Putamen (tissue), 1 donor: ENCODE data around the gene UNC13B.
"Not testable (repeated sequence)": the region's sequence is repeated elsewhere in the genome, so short reads cannot be mapped to it uniquely, and the experiment has no call there.

Experiments used
- DNase-seq: peaks from one replicate; pipeline ENCODE4 v3.0.0-alpha.2; 2016; ENCODE audit warnings: low spot score

Gene UNC13B

DNA sequence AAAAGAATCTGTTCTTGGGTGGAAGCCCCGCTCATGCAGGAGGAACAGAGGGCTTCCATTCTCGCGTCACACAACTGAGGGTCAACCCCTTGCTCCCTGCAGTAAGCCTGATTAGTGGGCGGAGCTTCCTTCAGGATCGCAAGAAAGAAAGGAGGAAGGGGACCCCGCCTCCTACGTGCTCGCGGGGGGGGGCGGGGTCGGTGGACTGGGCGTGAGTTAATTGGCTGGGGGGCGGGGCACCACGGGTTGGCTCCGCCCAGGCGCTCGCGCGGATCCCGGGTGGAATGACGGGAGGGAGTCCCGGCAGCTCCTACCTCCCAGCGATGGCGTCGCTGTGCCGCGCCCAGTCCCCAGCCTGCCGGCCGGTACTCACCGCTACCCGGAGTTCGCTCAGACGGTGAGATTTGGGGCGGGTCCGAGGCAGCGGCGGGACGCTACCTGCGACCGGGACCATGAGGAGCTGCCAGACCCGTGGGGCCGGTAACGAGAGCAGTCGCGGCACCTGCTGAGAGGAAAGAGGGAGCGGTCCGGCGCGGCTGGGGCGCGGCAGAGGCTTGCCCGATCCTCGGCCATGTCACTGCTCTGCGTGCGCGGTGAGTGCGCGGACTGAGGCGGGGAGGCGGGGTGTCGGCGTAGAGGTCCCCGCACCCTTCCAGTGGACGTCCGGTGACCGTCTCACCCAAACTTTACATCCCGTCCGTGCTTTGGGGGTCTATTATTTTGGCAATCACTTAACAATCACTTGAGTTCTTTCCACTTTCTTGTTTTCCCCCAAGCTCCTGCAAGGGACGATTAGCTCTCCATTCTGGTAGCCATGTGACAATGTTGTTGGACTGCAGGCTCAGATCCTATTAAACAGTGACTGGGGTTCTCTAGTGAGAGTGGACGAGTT is at the start of gene UNC13B:
UNC13B (plus strand) TSS at position 297 of the 892 bp plus-strand sequence; CDS start at position 572, 275 bp downstream.
- peak; percentile 95 for DNase-seq

DNA sequence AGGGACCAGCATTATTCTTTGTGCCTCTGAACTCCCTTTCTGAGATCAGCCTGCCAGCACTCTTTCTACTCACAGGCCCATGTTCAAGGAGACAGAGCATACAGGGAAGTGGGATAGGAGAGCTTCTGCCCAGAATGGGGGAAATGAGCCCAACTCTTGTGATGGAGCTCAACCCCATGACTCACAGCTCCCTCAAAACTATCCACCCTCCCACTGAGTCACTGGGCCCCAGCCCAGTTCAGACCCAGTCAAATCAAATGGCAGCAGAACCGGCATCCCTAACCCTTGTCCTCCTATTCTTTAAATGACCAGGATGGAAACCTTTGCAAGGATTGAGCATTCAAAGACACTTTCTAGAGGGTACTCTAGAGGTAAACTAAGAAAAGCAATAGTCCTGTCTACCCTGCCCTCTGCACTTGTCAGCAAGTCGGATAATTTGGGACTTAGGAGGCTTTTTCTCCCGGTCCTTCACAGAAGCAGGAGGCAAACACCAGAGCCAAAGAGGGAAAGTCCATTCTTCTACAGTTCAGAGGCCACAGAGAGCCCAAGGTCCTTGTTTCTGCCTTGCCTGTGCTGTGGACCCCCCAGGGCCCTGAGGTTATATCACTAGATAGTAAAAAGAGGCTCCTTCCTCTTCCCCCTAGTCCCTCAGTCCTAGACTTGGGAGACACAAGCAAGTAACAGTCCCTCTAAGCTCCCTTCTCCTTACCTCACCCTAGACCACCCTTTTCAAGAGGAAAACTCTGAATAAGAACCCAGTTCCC is 49.4 kb upstream of the UNC13B start:
- DNase-seq: no peak

DNA sequence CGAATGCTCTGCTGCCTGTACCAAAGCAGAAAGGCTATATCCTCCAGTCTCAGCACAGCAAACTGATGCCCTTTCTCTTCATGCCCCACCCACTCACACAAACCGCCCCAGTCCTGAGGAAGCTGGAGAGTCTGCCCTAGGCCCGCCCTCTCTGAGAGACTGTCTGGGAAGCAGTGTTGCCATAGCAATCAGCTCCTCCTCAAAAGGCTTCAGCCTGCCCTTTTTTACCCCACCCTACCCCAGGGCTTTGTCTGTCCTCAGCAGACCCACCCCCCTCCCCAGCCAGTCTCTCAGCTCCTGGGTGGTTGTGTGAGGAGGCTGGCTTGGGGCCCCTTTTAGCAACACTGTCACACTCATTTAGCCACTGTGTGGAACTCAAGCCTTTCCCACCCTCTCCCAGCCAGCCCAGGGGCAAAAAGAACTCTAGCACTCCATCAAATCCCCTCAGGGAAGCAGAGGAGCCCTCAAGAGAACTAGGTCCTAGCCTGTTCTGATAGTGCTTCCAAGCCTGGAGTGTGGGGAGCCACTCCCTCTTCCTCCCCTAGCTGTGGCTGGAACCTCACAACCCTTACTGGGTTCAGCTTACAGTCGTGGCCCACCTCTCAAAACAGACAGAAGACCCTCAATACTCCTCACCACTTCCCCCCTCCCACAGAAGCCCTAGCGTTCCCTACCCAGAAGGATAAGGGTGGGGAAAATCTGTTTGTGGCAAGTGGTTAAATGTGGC is 47.5 kb upstream of the UNC13B start:
- peak; percentile 64 for DNase-seq

DNA sequence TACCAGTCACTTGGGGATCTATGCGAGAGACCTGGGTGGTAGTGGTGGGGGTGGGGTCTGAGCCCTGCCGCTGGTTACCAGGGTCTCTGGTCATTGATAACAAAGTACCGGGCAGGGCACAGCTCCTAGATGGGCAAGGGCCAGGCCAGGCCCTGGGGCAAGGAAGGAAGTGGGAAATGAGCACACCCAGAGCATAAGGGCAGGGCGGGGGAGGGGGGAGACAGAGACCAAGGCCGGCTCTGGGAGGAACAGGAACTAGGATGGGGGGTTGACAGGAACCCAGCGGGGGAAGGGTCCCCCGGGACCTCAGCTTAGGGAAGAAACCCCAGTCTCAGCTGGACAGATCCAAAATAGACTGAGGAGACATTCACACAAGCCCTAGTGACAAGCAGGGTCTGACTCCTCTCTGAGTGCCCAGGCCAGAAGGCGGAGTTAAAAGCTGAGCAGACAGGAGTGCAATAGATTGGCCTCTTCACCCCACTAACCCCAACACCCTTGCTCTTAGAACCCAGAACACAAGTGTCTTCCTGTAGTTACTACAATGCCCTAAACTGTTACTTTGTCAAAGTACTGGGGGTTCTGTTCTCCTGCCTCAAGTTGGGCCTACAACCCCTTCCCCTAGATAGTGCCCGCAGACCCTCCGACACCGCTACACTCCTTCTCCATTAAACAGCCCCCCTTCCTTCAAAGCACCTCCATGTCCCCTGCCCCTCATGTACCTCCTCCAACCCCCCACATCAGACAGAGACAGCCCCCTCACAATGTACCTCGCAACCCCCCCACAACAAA is 46.8 kb upstream of the UNC13B start:
- DNase-seq: peak; percentile 31

DNA sequence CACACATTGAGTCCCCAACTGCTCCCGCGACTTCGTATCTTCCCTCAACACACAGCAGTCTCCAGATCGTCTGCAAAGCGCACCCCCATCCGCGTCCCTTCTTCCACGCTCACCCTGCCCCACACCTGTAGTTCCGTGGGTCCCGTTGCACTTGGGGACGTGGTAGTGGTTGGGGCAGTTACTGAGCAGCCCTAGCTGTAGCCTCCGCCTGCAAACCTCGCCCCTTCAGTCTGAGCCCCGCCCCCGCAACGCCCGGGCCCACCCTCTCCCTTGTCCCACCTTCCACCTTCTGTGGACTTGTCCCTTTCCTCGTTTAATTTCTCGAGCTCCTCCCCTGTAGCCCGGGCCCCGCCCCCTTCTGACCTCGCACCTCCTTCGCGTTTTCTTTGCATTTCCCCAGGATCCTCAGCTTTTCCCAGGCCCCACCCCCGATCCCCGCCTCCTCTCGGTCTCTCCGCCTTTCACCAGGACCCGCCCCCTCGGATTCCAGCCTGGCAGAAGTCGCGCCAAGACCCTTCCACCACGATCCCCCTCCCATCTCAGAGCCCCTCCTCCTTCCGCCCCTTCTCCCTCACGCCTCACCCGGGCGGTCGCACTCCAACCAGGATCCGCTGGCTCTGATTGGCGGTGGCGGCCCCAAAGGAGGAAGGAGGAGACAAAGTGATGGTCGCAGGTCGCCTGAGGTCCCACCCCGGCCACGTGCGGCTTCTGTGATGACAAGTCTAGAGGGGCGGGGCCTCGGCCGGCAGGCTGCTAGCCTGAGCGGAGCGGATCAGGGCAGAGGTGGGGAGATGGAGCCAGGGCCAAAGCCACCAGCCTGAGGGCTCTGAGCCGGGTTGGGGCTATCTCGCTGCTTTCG is 45.9 kb upstream of the UNC13B start, which contains the start of gene ATOSB:
ATOSB (minus strand) TSS at position 183 of the 859 bp plus-strand sequence. CDS start 7,588 bp downstream, outside the sequence.
- DNase-seq: peak; percentile 86

DNA sequence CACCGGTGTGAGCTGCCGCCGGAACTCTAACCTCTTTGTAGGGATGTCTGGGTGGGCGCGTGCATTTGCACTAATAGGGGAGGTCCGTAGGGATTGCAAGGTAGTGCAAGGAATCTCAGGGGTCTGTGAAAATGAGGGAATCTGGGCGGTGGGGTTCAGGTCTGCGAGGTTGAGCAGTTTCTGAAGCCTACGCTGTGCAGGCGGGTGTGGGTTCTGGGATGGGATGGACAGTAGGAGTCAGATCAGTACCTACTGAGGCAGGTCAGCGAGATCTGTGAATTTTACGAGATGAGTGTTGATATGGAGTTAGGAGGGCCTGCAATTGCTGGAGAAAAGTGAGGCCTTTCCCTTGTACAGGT is 45.3 kb upstream of the UNC13B start:
- no peak for DNase-seq

DNA sequence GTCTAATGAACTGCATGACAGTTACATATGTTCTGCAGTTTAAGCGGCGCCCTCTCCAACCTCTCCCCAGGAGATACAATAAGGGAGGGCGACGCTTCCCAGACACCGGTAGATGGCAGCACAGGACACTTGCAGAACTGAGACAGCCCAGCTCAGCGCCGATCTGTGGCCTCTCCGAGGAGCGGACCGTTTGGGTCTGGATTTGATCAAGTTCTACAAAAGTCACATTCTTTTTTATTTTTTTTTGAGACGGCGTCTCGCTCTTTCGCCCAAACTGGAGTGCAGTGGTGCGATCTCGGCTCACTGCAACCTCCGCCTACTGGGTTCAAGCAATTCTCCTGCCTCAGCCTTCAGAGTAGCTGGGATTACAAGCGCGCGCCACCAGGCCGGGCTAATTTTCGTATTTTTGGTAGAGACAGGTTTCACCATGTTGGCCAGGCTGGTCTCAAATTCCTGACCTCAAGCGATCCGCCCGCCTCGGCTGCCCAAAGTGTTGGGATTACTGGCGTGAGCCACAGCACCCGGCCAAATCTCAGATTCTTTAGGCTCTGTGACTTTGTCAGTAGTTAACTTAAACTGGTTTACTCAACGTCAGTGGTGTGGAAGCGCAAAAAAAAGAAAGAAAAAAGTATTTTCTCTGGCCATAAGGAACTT is 44.8 kb upstream of the UNC13B start:
- peak; percentile 93 for DNase-seq

DNA sequence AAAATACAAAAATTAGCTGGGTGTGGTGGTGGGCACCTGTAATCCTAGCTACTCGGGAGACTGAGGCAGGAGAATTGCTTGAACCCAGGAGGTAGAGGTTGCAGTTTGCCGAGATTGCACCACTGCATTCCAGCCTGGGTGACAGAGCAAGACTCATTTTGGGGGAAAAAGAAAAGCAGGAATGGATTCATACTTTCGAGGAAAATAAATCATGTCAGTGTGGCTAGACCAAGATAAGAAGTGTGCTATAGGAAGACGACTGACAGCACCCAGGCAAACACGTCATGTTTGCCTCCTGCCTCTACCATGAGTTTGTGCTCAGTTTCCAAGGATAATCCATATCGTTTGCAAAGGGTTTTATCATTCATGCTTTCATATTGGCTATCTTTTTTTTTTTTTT is 26.9 kb upstream of the UNC13B start:
- DNase-seq: no peak

DNA sequence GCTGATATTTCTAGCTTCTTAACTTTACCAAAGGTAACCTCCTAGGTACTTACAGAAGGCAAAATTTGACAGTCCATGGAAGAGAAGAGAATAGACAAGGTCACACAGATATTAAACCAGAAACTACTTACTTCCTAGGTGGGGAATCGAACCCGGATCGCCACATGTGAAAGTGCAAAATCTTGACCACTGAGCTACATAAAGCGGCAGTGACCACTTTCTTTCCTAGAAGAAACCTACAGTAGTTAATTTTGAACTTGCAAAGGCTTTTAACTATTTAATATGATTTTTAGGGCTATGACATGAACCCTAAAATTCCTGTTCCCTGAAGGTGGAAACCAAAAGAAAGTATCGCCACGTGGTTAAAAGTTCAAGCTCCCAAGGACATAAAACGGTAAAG is 25.8 kb upstream of the UNC13B start:
- DNase-seq: no peak

DNA sequence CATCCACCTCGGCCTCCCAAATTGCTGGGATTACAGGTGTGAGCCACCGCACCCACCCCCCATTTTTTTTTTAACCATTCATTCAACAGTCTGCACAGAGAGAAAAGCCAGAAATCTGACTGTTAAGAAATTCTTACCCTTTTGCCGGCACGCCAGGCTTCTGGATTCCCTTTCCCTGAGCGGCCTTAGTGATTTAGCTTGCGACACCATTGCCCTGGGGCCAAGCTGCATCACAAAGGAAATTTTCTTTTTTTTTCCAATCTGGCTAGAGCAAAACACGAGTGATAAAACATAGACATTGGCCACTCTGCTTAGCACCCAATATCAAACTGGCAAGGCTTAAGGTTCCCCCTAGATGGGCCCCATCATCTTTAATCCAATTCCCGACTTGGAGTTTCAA is 24.9 kb upstream of the UNC13B start:
- no peak for DNase-seq

DNA sequence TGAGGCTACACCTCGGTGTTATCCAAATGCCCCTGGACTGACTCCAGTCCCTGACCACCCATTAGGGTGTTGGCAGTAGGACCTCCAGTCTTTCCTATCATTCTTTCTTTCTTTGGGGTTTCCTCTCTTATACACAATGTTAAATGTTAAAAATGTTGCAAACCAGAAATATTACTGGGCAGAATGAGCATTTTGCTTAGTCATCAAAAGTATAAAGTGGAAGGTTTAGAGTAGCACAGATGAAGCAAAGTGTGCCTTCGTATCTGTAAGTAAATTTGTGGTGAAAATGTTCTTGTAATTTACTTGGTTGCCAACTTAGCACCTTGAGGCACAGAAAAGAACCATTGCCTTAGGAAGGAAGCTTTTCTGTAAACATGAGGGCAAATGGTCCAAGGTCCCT is 21.7 kb upstream of the UNC13B start:
- no peak for DNase-seq

DNA sequence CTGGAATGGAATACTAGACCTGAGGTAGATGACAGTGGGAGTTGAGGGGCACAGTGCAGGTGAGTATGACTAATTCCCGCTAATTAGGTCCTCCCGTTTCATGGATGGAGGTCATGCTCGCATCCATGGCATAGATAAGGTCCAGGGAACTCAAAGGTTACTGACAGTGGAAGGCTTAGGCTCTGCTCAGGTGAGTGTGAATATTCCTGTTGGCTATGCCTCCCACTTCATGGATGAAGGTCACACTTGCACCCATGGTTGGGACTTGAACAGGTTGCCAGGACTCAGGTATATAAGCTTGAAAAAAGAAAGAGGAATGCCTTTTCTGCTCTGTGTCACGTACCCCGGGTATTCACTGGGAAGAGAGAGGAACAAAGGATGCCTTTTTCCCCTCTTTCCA is 19.8 kb upstream of the UNC13B start:
- DNase-seq: no peak

DNA sequence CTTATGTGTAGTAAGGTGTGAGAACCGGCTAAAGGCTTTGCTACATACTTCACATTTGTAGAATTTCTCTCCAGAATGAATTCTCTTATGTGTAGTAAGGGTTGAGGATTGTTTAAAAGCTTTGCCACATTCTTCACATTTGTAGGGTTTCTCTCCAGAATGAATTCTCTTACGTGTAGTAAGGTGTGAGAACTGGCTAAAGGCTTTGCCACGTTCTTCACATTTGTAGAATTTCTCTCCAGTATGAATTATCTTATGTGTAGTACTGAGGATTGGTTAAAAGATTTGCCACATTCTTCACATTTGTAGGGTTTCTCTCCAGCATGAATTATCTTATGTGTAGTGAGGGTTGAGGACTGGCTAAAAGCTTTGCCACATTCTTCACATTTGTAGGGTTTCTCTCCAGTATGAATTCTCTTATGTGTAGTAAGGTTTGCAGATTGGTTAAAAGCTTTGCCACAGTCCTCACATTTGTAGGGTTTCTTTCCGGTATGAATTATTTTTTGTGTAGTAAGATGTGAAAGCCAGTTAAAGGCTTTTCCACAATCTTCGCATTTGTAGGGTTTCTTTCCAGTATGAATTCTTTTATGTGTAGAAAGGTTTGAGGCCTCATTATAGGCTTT is 13.8 kb upstream of the UNC13B start:
- DNase-seq: not testable (repeated sequence)

DNA sequence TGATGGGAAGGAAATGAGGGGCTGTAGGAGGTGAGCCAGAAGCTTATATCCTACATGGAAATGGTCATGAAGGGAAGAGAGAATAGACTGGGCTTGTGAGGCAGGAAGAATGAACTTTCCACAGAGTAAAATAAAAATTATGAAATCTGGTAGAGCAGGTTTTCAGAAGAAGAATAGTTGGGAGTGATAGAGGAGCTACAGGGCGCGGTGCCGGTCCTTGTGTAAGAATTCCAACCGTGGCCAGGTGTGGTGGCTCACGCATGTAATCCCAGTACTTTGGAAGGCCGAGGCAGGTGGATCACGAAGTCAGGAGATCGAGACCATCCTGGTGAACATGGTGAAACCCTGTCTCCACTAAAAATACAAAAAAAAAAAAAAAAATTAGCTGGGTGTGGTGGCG is 8.9 kb upstream of the UNC13B start:
- DNase-seq: no peak

DNA sequence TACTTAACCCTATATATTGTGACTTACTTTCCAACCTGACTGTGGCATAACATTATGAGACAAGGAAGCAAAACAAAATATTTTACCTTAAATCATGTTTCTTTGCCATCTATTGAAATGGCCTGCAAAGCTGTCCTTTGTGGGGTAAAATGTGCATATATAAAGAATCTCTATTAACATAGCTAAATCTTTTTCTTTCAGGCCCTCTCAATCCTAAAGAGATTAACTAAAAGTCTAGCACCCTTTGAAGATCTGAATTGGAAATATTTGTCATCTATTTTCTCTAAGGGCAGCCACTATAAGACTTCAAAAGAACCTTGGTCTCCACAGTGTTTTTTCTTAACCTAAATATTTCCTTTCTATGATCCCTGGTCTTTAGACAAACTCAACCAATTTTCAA is 5.0 kb upstream of the UNC13B start:
- DNase-seq: no peak

DNA sequence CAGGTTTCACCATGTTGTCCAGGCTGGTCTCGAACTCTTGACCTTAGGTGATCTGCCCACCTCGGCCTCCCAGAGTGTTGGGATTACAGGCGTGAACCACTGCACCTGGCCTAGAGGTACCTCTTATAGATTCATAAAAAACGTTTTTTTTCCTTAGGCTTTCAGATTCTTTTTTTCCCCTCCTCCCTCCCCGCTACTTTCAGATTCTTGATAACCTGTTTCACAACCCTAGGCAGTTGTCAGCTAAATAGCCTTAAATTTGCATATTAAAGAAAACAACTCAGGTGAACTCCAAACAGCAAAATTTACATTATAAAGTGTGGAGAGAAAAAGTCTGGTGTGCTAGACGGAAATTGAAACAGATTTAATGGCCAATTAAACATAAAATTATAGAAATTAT is 4.0 kb upstream of the UNC13B start:
- not testable (repeated sequence) for DNase-seq

DNA sequence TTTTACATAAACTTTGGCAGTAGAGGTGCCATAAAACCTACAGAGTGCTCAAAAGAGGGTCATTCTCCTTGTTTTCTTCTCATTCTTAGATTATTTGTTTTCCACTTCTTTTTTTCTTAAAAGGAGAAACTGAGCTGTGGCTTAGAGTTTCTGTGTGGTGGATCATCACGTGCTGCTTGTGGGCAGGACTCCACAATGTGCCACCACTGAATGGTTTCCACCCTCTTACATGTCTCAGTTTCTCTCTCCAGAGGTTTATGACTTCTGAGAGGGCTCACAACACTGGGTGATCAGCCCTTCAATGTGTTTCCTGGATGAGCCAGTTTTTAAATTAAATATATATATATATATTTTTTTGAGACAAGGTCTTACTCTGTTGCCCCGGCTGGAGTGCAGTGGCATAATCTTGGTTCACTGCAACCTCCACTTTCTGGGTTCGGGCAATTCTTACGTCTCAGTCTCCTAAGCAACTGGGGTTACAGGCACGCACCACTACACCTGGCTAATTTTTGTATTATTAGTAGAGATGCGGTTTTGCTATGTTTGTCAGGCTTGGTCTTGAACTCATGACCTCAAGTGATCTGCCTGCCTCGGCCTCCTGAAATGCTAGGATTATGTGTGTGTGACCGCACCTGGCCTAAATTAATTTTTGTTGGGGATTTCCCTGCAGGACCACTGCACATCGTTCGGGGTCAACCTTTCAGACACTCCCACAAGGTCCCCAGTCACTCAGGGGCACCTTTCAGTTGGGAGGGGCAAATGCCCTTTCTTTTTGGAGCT is 3.1 kb upstream of the UNC13B start:
- DNase-seq: no peak

DNA sequence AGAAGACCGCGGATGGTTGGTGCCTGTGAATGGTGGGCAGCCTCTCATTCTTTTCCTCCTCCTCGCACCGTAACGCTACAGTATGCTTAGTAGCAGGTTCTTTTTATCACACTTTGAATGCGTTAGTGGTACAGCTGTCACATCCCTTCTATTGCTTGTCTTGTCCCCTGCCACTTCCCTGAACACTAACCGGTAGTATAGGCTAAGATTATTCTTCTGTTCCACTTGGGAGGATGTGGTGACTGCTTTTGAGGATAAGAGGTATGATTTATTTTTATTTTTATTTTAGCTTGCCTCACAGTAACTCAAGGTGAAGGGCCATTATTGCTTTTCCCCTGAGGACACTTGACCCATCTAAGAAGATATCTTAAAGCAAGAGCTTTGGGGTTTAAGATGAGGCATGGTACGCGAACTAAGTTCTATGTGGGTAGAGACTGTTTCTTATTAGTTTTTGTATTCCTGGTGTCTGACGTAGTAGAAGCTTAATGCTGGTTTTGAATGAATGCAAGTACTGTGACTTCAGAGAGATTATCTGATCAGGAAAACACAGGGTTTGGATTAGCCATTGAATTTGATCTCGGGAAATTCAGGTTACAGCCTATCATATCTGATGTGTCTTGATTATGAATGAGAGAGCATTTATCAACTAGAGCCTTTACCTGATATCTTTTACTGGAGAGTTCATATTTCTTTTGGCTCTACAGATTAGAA is 951 bp downstream of the UNC13B start:
- no peak for DNase-seq
